Panc1 (cell line): Measurements from ENCODE around the gene ADGRB3. TPM values are rescaled to one million over a fixed set of nuclear protein-coding genes. Genes with fewer than 3 reads are reported as not detected.
"Not testable (repeated sequence)": the region's sequence is repeated elsewhere in the genome, so short reads cannot be mapped to it uniquely, and the experiment has no call there.

Experiments used
- ATAC-seq: fragments of 200-7000 bp; cut with Tn5 transposase; 2 replicates; pipeline ENCODE4 v1.9.1; 2020; ENCODE audit warnings: mild to moderate bottlenecking, moderate library complexity
- BruUV-seq: library from RNA; stranded (reverse); fragments of 400-500 nt; replicated peaks from 2 replicates; lab custom pipeline; 2021; lab: Mats Ljungman, UMichigan
- CTCF ChIA-PET: fragments of 300-600 bp; sonication (Branson Sonifier 250); formaldehyde crosslinking; loops from one replicate; lab custom pipeline; 2022; ENCODE audit warnings: antibody characterized with exemption; lab: Charles Lee
- POLR2A ChIA-PET: fragments of 300-600 bp; sonication (Branson Sonifier 250); formaldehyde crosslinking; loops from one replicate; lab custom pipeline; 2022; ENCODE audit warnings: antibody characterized with exemption; lab: Charles Lee
- DNase-seq: peaks from one replicate; pipeline ENCODE4 v3.0.0-alpha.2; 2010; ENCODE audit warnings: low read depth, low spot score
- H3K27ac ChIP-seq: 2 replicates; pipeline ENCODE4 v1.5.1; 2011; ENCODE audit warnings: mild to moderate bottlenecking, low read length, inconsistent platforms
- H3K27me3 ChIP-seq: fragments of 200-500 bp; sonication (Bioruptor generic); 2 replicates; pipeline ENCODE4 v1.6.0; 2014; ENCODE audit warnings: low read length, inconsistent platforms; ENCODE audit not compliant: control insufficient read depth, insufficient read depth
- H3K36me3 ChIP-seq: fragments of 200-500 bp; sonication (Bioruptor generic); 2 replicates; pipeline ENCODE4 v1.5.1; 2014; ENCODE audit warnings: inconsistent platforms, mild to moderate bottlenecking, low read length, moderate library complexity; ENCODE audit not compliant: control insufficient read depth, insufficient read depth
- H3K4me1 ChIP-seq: 2 replicates; pipeline ENCODE4 v1.5.1; 2011; ENCODE audit warnings: inconsistent platforms, mild to moderate bottlenecking, low read length, moderate library complexity; ENCODE audit not compliant: control insufficient read depth, insufficient read depth
- H3K4me3 ChIP-seq, 2 experiments: 2 replicates each; pipeline ENCODE4 v1.5.1; 2011 to 2012; ENCODE audit warnings: low read depth in 2 of 2, low read length in 2 of 2, mild to moderate bottlenecking in 2 of 2, inconsistent platforms in 1 of 2, moderate library complexity in 1 of 2
- H3K9me3 ChIP-seq: fragments of 200-500 bp; sonication (Bioruptor generic); 2 replicates; pipeline ENCODE4 v1.5.1; 2014; ENCODE audit warnings: low read depth, mild to moderate bottlenecking, inconsistent platforms, low read length, moderate library complexity; ENCODE audit not compliant: control insufficient read depth, insufficient read depth
- CTCF ChIP-seq: fragments of 450-650 bp; IDR thresholded peaks from 2 replicates; pipeline ENCODE4 v1.5.1; 2017; ENCODE audit warnings: mild to moderate bottlenecking
- POLR2AphosphoS5 ChIP-seq: IDR thresholded peaks from 2 replicates; pipeline ENCODE4 v1.6.1; 2012; ENCODE audit warnings: mild to moderate bottlenecking, low read depth, low read length, moderate library complexity
- REST ChIP-seq, 2 experiments: IDR thresholded peaks; 2 replicates each; pipeline ENCODE4 v1.6.1; 2011 to 2012; ENCODE audit warnings: low read depth in 2 of 2, control low read depth in 1 of 2, low read length in 1 of 2, mild to moderate bottlenecking in 1 of 2, moderate library complexity in 1 of 2; ENCODE audit not compliant: insufficient read depth in 1 of 2
- SIN3A ChIP-seq: IDR thresholded peaks from 2 replicates; pipeline ENCODE4 v1.6.1; 2012; ENCODE audit warnings: low read depth, mild to moderate bottlenecking, low read length, moderate library complexity, borderline replicate concordance; ENCODE audit not compliant: insufficient read depth
- TCF7L2 ChIP-seq: IDR thresholded peaks from 2 replicates; pipeline ENCODE4 v1.6.1; 2011; ENCODE audit warnings: mild to moderate bottlenecking, low read depth, low read length, inconsistent platforms
- in situ Hi-C: cut with HindIII; loops from 2 replicates; pipeline ENCODE4 v1.10.0; 2016; ENCODE audit warnings: low sequenced_read_pairs, low pct_unique_long_range_greater_than_20kb
- intact Hi-C: fragments of 100-400 bp; cut with micrococcal nuclease; formaldehyde crosslinking; loops from one replicate; pipeline ENCODE4 v1.10.0; 2022; ENCODE audit not compliant: unreplicated experiment
- total RNA-seq: library from RNA; stranded (reverse); gene quantifications from one replicate; pipeline ENCODE4 v1.2.1, GENCODE V29; 2021; ENCODE audit not compliant: unreplicated experiment

ADGRB3 gene
- total RNA-seq, 1 experiment from 2014 or later: 0.10 TPM

GRCh38 chr6:68978411-68978810 lies 343.3 kb downstream of the ADGRB3 start:
- TF ChIP-seq TCF7L2 (no peak), CTCF (no peak), SIN3A (no peak), POLR2AphosphoS5 (no peak), REST (IDR thresholded peaks at IDR 0.05; ENCODE audit: insufficient read depth in 1 of 2, low read depth in 2 of 2, low read length in 1 of 2) (no peak)
- ChIA-PET CTCF (interaction anchor here (1.0 kb wide), 1 partner anchor 11 kb away, joined by 8 read pairs; no protein-coding TSS in a partner anchor), POLR2A (no interaction called here)
- intact Hi-C loops (no loop called here), in situ Hi-C loops (no loop called here)
- no peaks in the 10 kb centered on the region for H3K36me3 ChIP-seq
- no peak for ATAC-seq
- no peaks in the 10 kb centered on the region for H3K27me3 ChIP-seq
- no peaks in the 10 kb centered on the region for H3K4me1 ChIP-seq
- no peak overlapping the region for H3K27ac ChIP-seq
- H3K4me3 ChIP-seq: no peak overlapping the region
- BruUV-seq: no TSS peak
- H3K9me3 ChIP-seq: no peaks in the 10 kb centered on the region
- DNase-seq: no peak

- BruUV-seq, H3K9me3 ChIP-seq, DNase-seq, ATAC-seq, H3K36me3 ChIP-seq, H3K27ac ChIP-seq, H3K27me3 ChIP-seq, intact Hi-C loops, H3K4me1 ChIP-seq, H3K4me3 ChIP-seq, POLR2A ChIA-PET, in situ Hi-C loops, CTCF ChIA-PET: not testable (repeated sequence)
Measured at GRCh38 chr6:68981668-68982067, 346.6 kb downstream of the ADGRB3 start.

GRCh38 chr6:68988698-68989097 lies 353.6 kb downstream of the ADGRB3 start:
- in situ Hi-C loops (no loop called here), intact Hi-C loops (no loop called here)
- TF ChIP-seq REST (IDR thresholded peaks at IDR 0.05; ENCODE audit: insufficient read depth in 1 of 2, low read depth in 2 of 2, low read length in 1 of 2) (no peak), SIN3A (no peak), CTCF (no peak), TCF7L2 (no peak), POLR2AphosphoS5 (no peak)
- no peaks in the 10 kb centered on the region for H3K36me3 ChIP-seq
- no peaks in the 10 kb centered on the region for H3K4me1 ChIP-seq
- POLR2A ChIA-PET: no interaction called here
- no peak overlapping the region for H3K4me3 ChIP-seq
- no peaks in the 10 kb centered on the region for H3K27me3 ChIP-seq
- H3K9me3 ChIP-seq: no peaks in the 10 kb centered on the region
- no peak overlapping the region for H3K27ac ChIP-seq
- CTCF ChIA-PET: no interaction called here
- no TSS peak for BruUV-seq
- ATAC-seq (no peak), DNase-seq (no peak)
